Hindlimb muscle (tissue), 1 donor: ENCODE results near the gene PSMA3. TPM values are rescaled to one million over a fixed set of nuclear protein-coding genes. Genes with fewer than 3 reads are reported as not detected.
"Not testable (repeated sequence)": the region's sequence is repeated elsewhere in the genome, so short reads cannot be mapped to it uniquely, and the experiment has no call there.

Source experiments
- DNase-seq: peaks from one replicate; pipeline ENCODE4 v3.0.0-alpha.2; 2013
- polyA plus RNA-seq: library from polyadenylated mRNA; unstranded; fragments of 120-200 nt; gene quantifications from one replicate; pipeline ENCODE4 v1.2.1, GENCODE V29; 2013; ENCODE audit not compliant: insufficient read length

PSMA3 gene
- 77.8 TPM for polyA plus RNA-seq

DNA sequence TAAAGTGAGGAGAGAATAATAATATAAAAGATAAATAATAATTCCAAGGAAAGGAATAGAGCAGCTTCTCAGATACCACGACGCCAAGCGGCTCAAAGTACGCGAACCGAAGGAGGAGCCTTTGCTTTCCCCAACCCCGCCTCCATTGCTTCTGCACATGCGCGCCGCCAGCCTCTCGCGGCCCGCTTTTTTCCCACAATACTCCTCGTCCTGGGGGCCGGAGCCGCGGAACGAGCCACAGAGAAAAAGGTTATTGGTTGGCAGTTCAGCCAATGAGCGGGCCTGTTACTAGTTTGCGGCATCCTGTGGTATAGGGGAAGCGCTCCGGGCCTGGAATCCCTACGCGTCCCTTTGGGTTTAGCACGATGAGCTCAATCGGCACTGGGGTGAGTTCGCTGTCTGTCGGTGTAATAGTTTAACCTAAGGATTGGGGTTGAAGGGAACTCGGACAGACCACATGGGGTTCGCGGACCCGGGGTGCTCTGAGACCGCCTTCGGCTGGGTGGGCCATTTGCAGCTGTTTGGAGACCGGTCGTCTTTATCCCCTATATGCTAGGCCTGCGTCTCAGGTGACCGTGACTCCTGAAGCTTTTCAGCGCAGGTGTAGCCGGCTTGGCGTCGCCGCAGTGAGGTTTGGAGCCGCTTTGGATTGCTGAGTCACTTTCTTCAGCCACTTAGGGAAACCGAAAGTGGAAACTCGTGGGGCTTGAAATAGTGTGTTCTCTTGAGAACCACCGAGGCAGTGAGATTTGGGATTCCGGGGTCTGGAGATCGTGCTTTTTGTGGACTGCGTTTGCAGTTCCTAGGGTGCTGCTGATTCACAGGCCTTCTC lies at the start of gene PSMA3:
PSMA3 (plus strand) TSS at position 288 of the 832 bp plus-strand sequence; CDS start at position 366, 78 bp downstream.
- DNase-seq: peak; percentile 97

DNA sequence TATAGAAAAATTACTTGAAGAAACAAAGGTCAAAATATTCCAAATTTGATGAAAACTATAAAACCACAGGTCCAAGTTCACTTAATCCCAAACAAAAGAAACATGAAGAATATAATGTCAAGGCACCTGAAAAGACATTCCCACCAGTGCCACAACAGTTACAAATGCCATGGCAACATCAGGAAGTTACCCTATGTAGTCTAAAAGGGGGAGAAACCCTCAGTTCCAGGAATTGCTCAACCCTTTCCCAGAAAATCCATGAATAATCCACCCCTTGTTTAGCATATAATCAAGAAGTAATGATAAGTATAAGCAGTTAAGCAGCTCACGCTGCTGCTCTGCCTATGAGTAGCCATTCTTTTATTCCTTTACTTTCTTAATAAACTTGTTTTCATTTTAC lies 48.4 kb upstream of the PSMA3 start:
- DNase-seq: no peak

DNA sequence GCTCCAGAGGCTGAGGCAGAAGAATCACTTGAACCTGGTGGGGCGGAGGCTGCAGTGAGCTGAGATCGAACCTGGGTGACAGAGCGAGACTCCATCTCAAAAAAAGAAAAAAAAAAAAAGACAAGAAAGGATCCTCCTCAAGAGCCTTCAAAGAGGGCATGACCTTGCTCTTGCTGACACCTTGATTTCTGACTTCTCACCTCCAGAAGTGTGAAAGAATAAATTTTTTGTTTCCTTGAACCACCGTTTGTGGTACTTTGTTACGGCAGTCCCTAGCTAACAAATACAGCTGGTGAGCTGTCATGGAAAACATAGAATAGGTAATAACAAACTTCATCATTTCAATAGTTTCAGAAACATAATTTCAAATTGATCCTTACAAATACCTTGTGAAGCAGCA lies 46.6 kb upstream of the PSMA3 start:
- no peak for DNase-seq

GRCh38 chr14:58199726-58200479 lies 44.7 kb upstream of the PSMA3 start, which contains the start of gene ACTR10:
TSS of gene ACTR10 (plus strand) at chr14:58200149. CDS start at chr14:58200218, 69 bp downstream.
- DNase-seq: peak; percentile 91

DNA sequence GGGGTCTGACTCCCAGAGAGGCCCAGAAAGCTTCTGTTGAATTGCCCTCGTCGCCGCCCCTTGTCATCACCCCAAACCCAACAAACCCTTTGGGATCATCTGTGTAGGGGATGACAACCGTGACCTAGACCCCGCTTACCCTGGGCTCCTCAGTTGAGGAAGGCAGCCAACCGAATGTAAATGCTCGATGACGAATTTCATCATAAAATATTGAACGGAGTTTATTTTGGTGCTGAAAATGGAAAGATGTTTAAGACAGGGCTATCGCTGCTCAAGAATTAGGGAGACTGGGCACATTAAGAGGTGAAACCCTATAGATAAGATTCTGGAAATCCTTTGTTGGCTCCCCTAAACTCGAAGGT lies 44.2 kb upstream of the PSMA3 start:
- no peak for DNase-seq

GRCh38 chr14:58200846-58201245 lies 43.8 kb upstream of the PSMA3 start:
- DNase-seq: no peak

GRCh38 chr14:58213176-58213575 lies 31.5 kb upstream of the PSMA3 start:
- DNase-seq: no peak

DNA sequence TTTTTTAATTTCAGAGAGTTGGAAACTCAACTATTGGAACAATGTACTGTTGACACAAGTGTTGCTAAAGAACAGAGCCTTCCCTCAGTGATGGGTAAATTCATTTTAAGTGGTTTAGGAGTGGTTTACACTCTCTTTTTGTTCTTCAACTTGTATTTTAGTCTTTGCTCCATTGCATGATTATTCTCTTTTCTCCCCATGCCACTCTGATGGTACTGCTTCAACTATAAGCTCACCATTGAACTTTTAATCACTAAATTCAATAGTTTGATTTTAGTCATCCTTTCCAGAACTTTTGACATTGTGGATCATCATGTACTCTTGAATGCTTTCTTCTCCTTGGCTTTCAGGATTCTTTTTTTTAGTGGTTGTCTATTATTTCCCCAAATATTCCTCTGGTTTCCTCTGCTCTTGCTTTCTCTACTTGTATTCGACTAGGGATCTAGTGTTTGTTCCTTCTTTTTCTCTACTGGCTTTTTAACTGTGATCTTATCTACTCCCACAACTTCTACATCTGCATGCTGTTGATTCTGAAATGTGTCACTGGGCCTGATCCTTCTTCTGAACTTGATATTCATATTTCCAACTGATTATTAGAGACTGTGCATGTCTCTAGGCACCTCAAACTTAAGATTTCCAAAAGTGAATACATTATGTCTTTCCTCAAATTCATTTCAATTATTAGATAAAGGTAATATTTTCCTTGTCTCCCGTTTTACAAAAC lies 29.3 kb upstream of the PSMA3 start:
- no peak for DNase-seq

GRCh38 chr14:58216544-58216943 lies 28.1 kb upstream of the PSMA3 start:
- no peak for DNase-seq

GRCh38 chr14:58227096-58227819 lies 17.4 kb upstream of the PSMA3 start:
- no peak for DNase-seq

DNA sequence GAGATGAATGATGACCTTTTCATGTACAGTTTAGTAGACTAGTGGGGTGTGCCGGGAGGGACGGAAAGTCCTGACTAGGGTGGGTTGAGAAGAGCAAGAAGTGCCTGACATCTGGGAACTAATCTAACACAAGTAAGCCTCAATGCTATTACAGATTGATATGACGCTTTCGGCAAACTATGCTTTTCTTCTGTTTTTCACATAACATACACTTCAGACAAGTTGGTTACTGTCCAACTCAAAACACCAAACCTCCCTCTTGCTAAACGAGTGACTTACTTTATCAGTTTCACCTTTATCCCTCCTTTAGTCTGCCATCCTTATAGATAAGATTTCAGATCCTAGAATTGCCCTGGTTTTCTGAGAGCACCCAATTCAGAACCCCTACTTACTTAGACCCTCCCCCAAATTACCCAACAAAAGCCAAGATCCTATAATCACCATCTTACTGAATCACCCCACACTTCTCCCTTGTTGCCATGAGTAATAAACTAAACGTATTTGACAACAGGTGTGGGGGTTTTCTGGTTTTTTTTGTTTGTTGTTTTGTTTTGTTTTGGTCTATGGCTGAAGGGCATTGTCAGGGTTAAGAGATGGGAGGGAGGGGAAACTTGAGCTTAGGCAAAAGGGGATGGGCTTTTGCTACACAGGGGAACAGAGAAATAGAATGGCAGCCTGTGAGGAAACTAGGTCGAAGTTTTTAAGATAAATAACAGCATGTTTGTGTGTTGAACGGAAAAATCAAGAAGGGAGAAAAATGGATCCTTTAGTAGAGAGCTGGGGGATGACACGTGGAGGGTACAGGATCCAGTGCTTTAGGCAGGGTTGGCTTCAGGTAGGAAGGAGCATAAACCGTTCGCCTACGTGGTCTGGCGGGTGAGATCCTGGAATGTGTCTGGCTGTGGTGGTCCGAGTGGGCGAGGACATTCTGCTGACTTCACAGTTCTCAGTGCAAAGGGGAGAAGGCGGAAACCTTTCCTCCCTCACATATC lies 6.1 kb upstream of the PSMA3 start:
- DNase-seq: peak; percentile 65

GRCh38 chr14:58239244-58240195 lies 5.1 kb upstream of the PSMA3 start:
- DNase-seq: peak; percentile 75

- peak; percentile 30 for DNase-seq
Observed at GRCh38 chr14:58243790-58244555, 670 bp upstream of the PSMA3 start.

DNA sequence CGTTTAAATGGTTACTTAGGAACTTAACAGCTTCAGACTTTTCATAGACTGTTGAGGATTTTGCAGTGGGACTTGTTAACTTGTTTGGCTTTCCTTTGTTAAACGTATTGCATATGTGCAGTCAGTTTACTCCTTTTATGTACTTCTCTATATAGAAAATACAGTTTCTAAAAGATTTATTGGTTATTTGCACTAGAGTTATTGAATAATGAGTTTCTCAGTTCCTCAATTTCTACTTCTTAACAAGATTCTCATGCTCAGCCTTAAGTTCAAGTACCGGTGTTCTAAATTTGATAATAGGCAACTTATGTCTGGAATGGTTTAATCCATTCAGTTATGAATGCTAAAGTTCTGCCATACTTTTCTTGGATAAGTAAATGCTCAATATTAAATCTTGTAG lies 919 bp downstream of the PSMA3 start:
- no peak for DNase-seq

GRCh38 chr14:58249611-58250010 lies 5.0 kb downstream of the PSMA3 start:
- no peak for DNase-seq

DNA sequence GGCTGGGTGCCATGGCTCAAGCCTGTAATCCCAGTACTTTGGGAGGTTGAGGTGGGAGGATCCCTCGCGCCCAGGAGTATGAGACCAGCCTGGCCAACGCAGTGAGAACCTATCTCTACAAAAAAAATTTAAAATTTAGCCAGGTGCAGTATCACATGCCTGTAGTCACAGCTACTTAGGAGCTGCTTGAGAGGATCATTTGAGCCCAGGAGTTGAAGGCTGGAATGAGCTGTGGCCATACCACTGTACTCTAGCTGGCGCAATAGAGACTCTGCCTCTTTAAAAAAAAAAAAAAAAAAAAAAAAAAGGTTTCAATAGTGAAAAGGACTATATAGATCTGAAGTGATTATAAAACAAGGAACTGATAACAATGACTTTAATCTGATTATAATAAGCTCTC lies 13.5 kb downstream of the PSMA3 start:
- no peak for DNase-seq

DNA sequence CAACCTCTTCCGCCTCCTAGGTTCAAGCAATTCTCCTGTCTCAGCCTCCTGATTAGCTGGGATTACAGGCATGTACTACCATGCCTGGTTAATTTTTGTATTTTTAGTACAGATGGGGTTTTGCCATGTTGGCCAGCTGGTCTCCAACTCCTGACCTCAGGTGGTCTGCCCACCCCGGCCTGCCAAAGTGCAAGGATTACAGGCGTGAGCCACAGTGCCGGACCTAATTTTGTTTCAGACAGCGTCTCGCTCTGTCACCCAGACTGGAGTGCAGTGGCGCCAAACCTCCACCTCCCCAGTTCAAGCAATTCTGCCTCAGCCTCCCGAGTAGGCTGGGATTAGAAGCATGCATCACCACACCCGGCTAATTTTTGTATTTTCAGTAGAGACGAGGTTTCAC lies 17.4 kb downstream of the PSMA3 start:
- not testable (repeated sequence) for DNase-seq

- DNase-seq: no peak
Observed at GRCh38 chr14:58265401-58265800, 20.8 kb downstream of the PSMA3 start.

- no peak for DNase-seq
Observed at GRCh38 chr14:58270628-58271027, 26.0 kb downstream of the PSMA3 start.
